GM18951 (cell line): ENCODE data around the gene NDUFB10.
"Not testable (repeated sequence)": the region's sequence is repeated elsewhere in the genome, so short reads cannot be mapped to it uniquely, and the experiment has no call there.

ENCODE experiments used
- POLR2A ChIP-seq: IDR thresholded peaks from 4 replicates; pipeline ENCODE4 v1.6.1; 2011; ENCODE audit warnings: mild to moderate bottlenecking; ENCODE audit not compliant: insufficient read length, insufficient read depth; ENCODE audit errors: extremely low read depth
- in situ Hi-C: fragments of 300-500 bp; cut with MboI; formaldehyde crosslinking; loops from one replicate; pipeline ENCODE4 v1.12.0; 2022; ENCODE audit warnings: low sequenced_read_pairs, mixed read lengths, inconsistent platforms; ENCODE audit not compliant: unreplicated experiment

Gene NDUFB10

DNA sequence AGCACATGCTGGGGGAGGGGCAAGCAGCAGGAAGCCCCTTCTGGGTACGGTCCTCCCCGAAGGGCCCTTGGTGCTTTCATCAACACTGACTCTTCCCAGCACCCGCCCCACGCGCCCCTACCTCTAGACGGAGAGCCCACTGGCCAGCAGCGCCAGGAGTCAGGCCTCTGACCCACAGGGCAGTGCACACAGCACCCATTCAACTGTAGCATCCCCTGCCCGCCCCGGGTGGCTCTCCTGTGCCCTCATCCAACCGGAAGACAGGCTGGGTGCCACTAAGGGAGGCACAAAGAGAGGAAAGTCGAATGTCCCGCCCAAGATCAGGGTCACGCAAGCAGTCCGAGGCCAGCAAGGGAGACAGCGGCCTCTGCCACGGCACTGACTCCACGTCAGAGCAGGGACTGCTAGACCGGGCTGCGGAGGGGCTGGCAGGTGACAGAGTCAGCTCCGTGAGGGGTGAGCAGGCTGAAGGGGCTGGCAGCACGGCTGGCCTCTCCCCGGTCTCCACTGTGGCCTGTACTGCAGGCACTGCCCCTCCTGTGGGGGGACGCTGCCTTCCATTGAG lies 26.2 kb upstream of the NDUFB10 start:
- in situ Hi-C loops = no loop called here
- TF ChIP-seq POLR2A = no peak

DNA sequence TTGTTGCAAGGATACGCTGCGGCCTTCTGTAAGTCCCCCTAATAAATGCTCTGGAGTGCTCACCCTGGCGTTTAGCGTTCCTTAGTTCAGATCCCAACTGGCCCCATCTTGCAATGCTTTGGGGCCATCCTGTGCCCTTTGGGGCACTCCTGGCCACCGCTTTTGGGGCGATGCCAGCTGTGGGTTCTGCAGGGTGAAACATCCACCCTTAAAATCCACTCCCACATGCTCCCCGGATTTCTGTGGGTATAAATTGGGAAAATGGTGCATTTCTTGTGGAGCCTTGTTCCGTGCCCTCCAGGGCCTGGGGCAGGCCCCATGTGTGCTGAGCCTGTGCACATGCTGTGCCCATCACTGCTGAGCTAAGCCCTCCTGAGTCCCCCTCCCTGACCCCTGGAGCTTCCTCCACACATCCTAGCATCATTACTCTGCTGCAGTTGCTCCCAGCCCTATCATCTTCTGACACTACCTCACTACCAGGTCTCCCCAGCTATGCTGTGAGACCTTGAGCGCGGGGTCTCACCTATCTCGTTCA lies 22.3 kb upstream of the NDUFB10 start:
- TF ChIP-seq POLR2A = no peak
- in situ Hi-C loops = no loop called here

DNA sequence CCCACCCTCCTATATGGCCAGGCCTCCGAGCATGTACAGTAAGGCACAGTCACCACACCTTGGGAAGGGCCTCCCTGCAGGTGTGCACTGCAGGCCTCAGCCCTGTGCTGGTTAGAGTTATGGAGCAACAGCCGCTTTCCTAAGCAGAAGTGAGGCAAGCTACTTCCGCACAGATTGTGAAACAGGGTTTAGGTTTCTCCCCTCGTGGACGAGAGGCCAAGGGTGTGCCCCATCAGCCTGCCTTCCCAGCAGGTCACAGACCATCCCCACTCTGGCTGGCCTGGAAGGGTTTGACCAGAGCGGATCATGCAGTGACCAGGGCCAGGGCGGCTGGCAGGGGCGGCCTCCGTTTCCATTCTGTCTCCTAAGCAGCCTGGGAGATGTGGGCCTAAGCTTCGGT lies 21.0 kb upstream of the NDUFB10 start:
- in situ Hi-C loops = no loop called here
- TF ChIP-seq POLR2A = no peak

DNA sequence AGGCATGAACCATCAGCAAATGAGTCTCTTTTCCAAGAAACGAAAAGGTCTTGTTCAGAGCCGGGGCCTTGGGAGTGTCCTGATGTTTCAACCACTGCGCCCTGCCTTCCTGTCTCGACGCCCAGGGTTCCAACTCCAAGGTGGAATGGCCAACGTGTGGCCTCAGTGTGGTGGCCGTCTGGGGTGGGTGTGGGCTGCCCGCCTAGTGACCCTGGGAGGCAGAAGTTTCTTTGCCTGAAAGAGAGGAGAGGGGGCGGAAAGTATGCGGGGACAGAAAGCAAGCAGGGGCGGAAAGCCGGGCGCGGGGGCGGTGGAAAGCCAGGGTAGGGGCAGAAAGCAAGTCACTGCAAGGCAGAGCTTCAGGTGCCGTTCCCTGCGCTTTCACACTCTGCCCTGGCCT lies 20.4 kb upstream of the NDUFB10 start:
- in situ Hi-C loops = no loop called here
- no peak for TF ChIP-seq POLR2A

- in situ Hi-C loops = not testable (repeated sequence)
These were observed 19.5 kb upstream of the NDUFB10 start for GRCh38 chr16:1939833-1940232.

DNA sequence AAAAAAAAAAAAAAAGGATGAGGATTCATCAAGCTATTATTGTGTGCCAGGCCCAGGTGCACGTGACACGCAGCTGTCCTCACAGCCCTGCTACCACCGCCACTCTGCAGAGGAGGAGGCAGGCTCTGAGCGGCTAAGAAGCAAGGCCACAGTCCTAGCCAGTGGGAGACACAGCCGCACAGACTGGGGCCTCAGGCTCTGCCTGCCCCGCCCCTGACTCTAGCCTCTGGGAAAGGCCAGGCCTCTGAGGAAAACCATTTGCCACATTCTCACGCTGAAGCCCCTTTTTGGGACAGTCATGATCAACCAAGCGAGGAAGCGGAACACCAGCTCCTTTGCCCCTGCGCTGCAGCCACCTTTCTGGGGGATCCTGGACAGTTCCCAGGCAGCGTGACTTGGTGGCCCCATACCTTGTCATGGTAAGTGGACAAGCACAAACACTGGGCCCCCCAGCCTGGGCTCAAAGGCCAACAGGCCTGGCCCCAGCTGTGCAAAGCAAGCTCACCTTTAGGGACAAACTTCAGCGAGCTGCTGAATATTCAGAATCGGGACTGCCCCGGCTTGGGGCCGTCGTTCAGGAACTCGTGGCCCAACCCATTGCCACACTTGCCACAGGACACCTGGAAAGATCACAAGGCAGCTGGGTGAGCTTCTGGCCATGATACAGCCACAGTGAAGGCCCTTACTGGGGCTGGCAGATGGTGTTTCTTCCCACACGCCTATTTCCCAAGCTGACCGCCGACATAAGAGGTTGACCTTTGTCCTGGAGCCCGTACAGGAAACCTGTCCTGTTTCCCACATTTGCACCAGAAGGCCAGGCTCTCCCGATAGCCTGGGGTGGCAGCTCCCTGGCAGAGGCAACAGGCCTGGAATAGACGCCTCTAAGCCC lies 18.8 kb upstream of the NDUFB10 start:
- TF ChIP-seq POLR2A = no peak
- in situ Hi-C loops = no loop called here

DNA sequence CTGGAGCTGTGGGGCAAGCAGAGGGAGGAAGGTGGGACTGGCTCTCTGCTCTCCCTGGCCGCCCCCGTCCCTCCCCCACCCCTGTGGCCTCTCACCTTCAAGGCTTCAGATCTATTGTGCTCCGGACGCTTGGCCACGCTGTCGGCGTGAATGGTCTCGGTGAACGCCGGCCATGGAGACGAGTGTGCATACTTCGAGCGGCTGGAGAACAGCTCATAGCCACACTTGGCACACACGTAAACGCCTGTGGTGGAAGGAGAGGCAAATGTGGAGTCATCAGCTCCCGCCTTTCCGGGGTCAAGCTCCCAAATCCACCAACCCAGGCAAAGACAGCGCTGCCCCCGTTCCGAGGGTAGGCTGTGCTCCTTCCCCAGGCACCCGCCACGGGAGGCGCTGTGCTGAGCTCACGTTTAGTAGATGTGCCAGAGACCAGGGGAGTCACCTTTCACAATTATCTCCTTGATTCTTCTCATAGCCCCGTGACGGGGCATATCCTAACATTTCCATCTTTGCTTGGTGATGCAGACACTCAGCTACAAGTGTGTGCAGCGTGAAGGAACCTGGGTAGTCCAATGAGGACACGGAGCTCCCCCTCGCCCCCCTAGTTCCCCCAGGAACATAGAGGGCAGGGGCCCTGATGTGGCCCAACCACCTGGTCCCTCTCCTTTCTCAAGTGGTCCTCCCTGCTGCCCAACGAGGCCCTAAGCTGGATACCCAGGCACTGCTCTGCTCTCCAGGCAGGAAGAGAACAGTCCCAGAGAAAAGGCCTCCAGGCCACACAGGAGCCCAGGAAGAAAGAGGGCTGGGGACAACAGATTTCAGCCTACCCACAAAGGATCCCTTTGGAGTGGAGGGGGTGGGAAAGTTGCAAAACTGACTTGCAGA lies 17.9 kb upstream of the NDUFB10 start:
- no peak for TF ChIP-seq POLR2A
- in situ Hi-C loops = no loop called here

GRCh38 chr16:1942047-1942809 lies 17.1 kb upstream of the NDUFB10 start:
- in situ Hi-C loops = no loop called here
- TF ChIP-seq POLR2A = no peak

- in situ Hi-C loops = no loop called here
- peak; percentile 85 for TF ChIP-seq POLR2A
These were observed 16.3 kb upstream of the NDUFB10 start, which contains the start of gene MSRB1 for GRCh38 chr16:1942810-1943726. TSS of gene MSRB1 (minus strand) at chr16:1943199. CDS start at chr16:1943156, 43 bp downstream.

- in situ Hi-C loops = no loop called here
- TF ChIP-seq POLR2A = no peak
These were observed 14.6 kb upstream of the NDUFB10 start for GRCh38 chr16:1944612-1945199.
